ENCODE measurements around the gene ORC6.

The ORC6 gene

GRCh38 chr16:46695937-46696336, 6.5 kb downstream of the ORC6 start:
- peaks cover 25% of the 10 kb centered on the region for H3K4me1 ChIP-seq (ENCODE audit: control insufficient read depth, low read length)

GRCh38 chr16:46696957-46697356, 7.5 kb downstream of the ORC6 start:
- Histone ChIP-seq H4K20me1 (ENCODE audit: control insufficient read depth, insufficient read depth, low read depth, low read length) (peaks cover 13% of the 10 kb centered on the region), H3K4me3 (ENCODE audit: low read length) (no peak overlapping the region), H3K27ac (ENCODE audit: low read depth, low read length) (no peak overlapping the region), H3K36me3 (ENCODE audit: control insufficient read depth, low read length) (peaks cover 82% of the 10 kb centered on the region), H3K27me3 (ENCODE audit: control insufficient read depth, low read length) (no peaks in the 10 kb centered on the region), H3K9me3 (ENCODE audit: control insufficient read depth, insufficient read depth, low read length) (no peaks in the 10 kb centered on the region), H3K9me2 (replicated peaks; ENCODE audit: control insufficient read depth, low read length) (no peaks in the 10 kb centered on the region), H3K4me2 (ENCODE audit: low read length) (no peak overlapping the region), H3K79me2 (ENCODE audit: control insufficient read depth, low read length) (peaks cover 27% of the 10 kb centered on the region), H3K4me1 (ENCODE audit: control insufficient read depth, low read length) (peaks cover 15% of the 10 kb centered on the region), H3F3A (ENCODE audit: control insufficient read depth, insufficient read depth) (peaks cover 57% of the 10 kb centered on the region)
- TF ChIP-seq EZH2phosphoT487 (IDR thresholded peaks at IDR 0.05; ENCODE audit: borderline replicate concordance, low read length) (no peak), CTCF (IDR thresholded peaks at IDR 0.05; ENCODE audit: low read depth, low read length, poor library complexity, severe bottlenecking) (no peak)

More at GRCh38 chr16:46695937-46696336, 6.5 kb downstream of the ORC6 start:
- H3K27me3 ChIP-seq (ENCODE audit: control insufficient read depth, low read length) = no peaks in the 10 kb centered on the region
- H4K20me1 ChIP-seq (ENCODE audit: control insufficient read depth, insufficient read depth, low read depth, low read length) = peaks cover 20% of the 10 kb centered on the region
- H3K9me3 ChIP-seq (ENCODE audit: control insufficient read depth, insufficient read depth, low read length) = no peaks in the 10 kb centered on the region
- H3K4me3 ChIP-seq (ENCODE audit: low read length) = no peak overlapping the region
- H3K36me3 ChIP-seq (ENCODE audit: control insufficient read depth, low read length) = peaks cover 84% of the 10 kb centered on the region
- peaks cover 38% of the 10 kb centered on the region for H3K79me2 ChIP-seq (ENCODE audit: control insufficient read depth, low read length)
- H3K27ac ChIP-seq (ENCODE audit: low read depth, low read length) = no peak overlapping the region
- TF ChIP-seq CTCF (IDR thresholded peaks at IDR 0.05; ENCODE audit: low read depth, low read length, poor library complexity, severe bottlenecking) = no peak
- TF ChIP-seq EZH2phosphoT487 (IDR thresholded peaks at IDR 0.05; ENCODE audit: borderline replicate concordance, low read length) = no peak
- no peak overlapping the region for H3K4me2 ChIP-seq (ENCODE audit: low read length)
- no peaks in the 10 kb centered on the region for H3K9me2 ChIP-seq (replicated peaks; ENCODE audit: control insufficient read depth, low read length)
- H3F3A ChIP-seq (ENCODE audit: control insufficient read depth, insufficient read depth) = peaks cover 57% of the 10 kb centered on the region

GRCh38 chr16:46700048-46700447, 10.6 kb downstream of the ORC6 start:
- Histone ChIP-seq H3K4me3 (ENCODE audit: low read length) (no peak overlapping the region), H3K4me1 (ENCODE audit: control insufficient read depth, low read length) (no peaks in the 10 kb centered on the region), H3K9me2 (replicated peaks; ENCODE audit: control insufficient read depth, low read length) (no peaks in the 10 kb centered on the region), H3K4me2 (ENCODE audit: low read length) (no peak overlapping the region), H4K20me1 (ENCODE audit: control insufficient read depth, insufficient read depth, low read depth, low read length) (no peaks in the 10 kb centered on the region), H3K79me2 (ENCODE audit: control insufficient read depth, low read length) (peaks cover 6% of the 10 kb centered on the region), H3K27me3 (ENCODE audit: control insufficient read depth, low read length) (no peaks in the 10 kb centered on the region), H3K27ac (ENCODE audit: low read depth, low read length) (no peak overlapping the region), H3K36me3 (ENCODE audit: control insufficient read depth, low read length) (peaks cover 59% of the 10 kb centered on the region), H3F3A (ENCODE audit: control insufficient read depth, insufficient read depth) (peaks cover 46% of the 10 kb centered on the region), H3K9me3 (ENCODE audit: control insufficient read depth, insufficient read depth, low read length) (no peaks in the 10 kb centered on the region)
- TF ChIP-seq CTCF (IDR thresholded peaks at IDR 0.05; ENCODE audit: low read depth, low read length, poor library complexity, severe bottlenecking) = no peak
- TF ChIP-seq EZH2phosphoT487 (IDR thresholded peaks at IDR 0.05; ENCODE audit: borderline replicate concordance, low read length) = no peak
